H1 (cell line): ENCODE measurements around the gene ZNF681. TPM values are rescaled to one million over a fixed set of nuclear protein-coding genes. Genes with fewer than 3 reads are reported as not detected.

ENCODE experiments used
- ASH2L ChIP-seq: fragments of 200-600, 300-600 bp; sonication (generic); IDR thresholded peaks from one replicate; pipeline ENCODE4 v1.7.1; 2017; ENCODE audit warnings: low read length
- BACH1 ChIP-seq: IDR thresholded peaks from 2 replicates; pipeline ENCODE4 v1.6.1; 2012; ENCODE audit warnings: low read length, improper control_type of control experiment
- CHD2 ChIP-seq: IDR thresholded peaks from 2 replicates; pipeline ENCODE4 v1.6.1; 2012; ENCODE audit warnings: low read length, improper control_type of control experiment
- CREB1 ChIP-seq: IDR thresholded peaks from 2 replicates; pipeline ENCODE4 v1.6.1; 2012; ENCODE audit warnings: inconsistent platforms
- HDAC6 ChIP-seq: IDR thresholded peaks from one replicate; pipeline ENCODE4 v1.7.1; 2012; ENCODE audit warnings: low read depth, mild to moderate bottlenecking, inconsistent platforms, low read length, moderate library complexity
- KDM4A ChIP-seq: IDR thresholded peaks from one replicate; pipeline ENCODE4 v1.7.1; 2012; ENCODE audit warnings: low read depth, mild to moderate bottlenecking, moderate library complexity, low read length, inconsistent platforms; ENCODE audit not compliant: severe bottlenecking
- POLR2A ChIP-seq, 2 experiments: IDR thresholded peaks; 1 replicate in 1 of 2; 2 replicates in 1 of 2; pipeline ENCODE4 v1.6.1; 2011; ENCODE audit warnings: low read depth in 2 of 2, low read length in 2 of 2, mild to moderate bottlenecking in 2 of 2; ENCODE audit errors: control extremely low read depth in 1 of 2
- POLR2AphosphoS5 ChIP-seq: IDR thresholded peaks from 2 replicates; pipeline ENCODE4 v1.6.1; 2011; ENCODE audit warnings: low read depth, low read length
- RAD21 ChIP-seq, 2 experiments: IDR thresholded peaks in 1 of 2; conservative IDR thresholded peaks in 1 of 2; 2 replicates each; pipeline ENCODE4 v1.6.1; 2011; ENCODE audit warnings: low read depth in 2 of 2, low read length in 2 of 2, improper control_type of control experiment in 1 of 2, inconsistent platforms in 1 of 2, mild to moderate bottlenecking in 1 of 2, moderate library complexity in 1 of 2
- SIN3A ChIP-seq, 2 experiments: IDR thresholded peaks in 1 of 2; conservative IDR thresholded peaks in 1 of 2; 2 replicates each; pipeline ENCODE4 v1.6.1; 2011 to 2012; ENCODE audit warnings: low read length in 2 of 2, improper control_type of control experiment in 1 of 2, low read depth in 1 of 2, mild to moderate bottlenecking in 1 of 2
- TAF1 ChIP-seq: IDR thresholded peaks from 2 replicates; pipeline ENCODE4 v1.6.1; 2011; ENCODE audit warnings: mild to moderate bottlenecking, low read depth, low read length
- TAF7 ChIP-seq: optimal IDR thresholded peaks from 2 replicates; pipeline ENCODE3; 2011; ENCODE audit warnings: low read depth, mild to moderate bottlenecking, inconsistent platforms, low read length, moderate library complexity, borderline replicate concordance
- TEAD4 ChIP-seq: IDR thresholded peaks from 2 replicates; pipeline ENCODE4 v1.6.1; 2012; ENCODE audit warnings: low read depth, low read length, inconsistent platforms, mixed read lengths
- YY1 ChIP-seq: IDR thresholded peaks from 2 replicates; pipeline ENCODE4 v1.6.1; 2011; ENCODE audit warnings: low read depth, mild to moderate bottlenecking, low read length
- polyA plus RNA-seq, 7 experiments: library from polyadenylated mRNA; depleted of rRNA in 3 of 7; stranded (reverse) in 5 of 7; unstranded in 2 of 7; fragments of >200 nt in 5 of 7; fragments of 200-250 nt in 2 of 7; gene quantifications; 1 replicate in 5 of 7; 2 replicates in 1 of 7; 4 replicates in 1 of 7; pipeline versions ENCODE4 v1.2.1 to v1.2.3, GENCODE V29; 2011 to 2013; ENCODE audit warnings: missing spikeins in 2 of 7, mixed read lengths in 2 of 7
- total RNA-seq: library from RNA; stranded (reverse); fragmentation: NEBNext Ultra II Directional; extraction: Animal tissue kit (Norgen Biotek cat#: 25700); gene quantifications from 2 replicates; pipeline ENCODE4 v1.2.1, GENCODE V29; 2021
- TF ChIP-seq, protein P1 (sequence below), 3 experiments: IDR thresholded peaks; 1 replicate in 2 of 3; 2 replicates in 1 of 3; pipeline versions ENCODE4 v1.5.1 to v1.6.1; 2011; ENCODE audit warnings: low read length in 3 of 3, mild to moderate bottlenecking in 3 of 3, inconsistent platforms in 2 of 3, low read depth in 1 of 3, moderate library complexity in 1 of 3; ENCODE audit not compliant: insufficient read depth in 1 of 3; ENCODE audit errors: control extremely low read depth in 1 of 3

ZNF681 gene
- total and polyA plus RNA-seq, 2 of the 8 experiments (the other 6 are each of a cell fraction or from before 2014, with no cell fraction given) = 1.1 to 6.8 TPM

DNA sequence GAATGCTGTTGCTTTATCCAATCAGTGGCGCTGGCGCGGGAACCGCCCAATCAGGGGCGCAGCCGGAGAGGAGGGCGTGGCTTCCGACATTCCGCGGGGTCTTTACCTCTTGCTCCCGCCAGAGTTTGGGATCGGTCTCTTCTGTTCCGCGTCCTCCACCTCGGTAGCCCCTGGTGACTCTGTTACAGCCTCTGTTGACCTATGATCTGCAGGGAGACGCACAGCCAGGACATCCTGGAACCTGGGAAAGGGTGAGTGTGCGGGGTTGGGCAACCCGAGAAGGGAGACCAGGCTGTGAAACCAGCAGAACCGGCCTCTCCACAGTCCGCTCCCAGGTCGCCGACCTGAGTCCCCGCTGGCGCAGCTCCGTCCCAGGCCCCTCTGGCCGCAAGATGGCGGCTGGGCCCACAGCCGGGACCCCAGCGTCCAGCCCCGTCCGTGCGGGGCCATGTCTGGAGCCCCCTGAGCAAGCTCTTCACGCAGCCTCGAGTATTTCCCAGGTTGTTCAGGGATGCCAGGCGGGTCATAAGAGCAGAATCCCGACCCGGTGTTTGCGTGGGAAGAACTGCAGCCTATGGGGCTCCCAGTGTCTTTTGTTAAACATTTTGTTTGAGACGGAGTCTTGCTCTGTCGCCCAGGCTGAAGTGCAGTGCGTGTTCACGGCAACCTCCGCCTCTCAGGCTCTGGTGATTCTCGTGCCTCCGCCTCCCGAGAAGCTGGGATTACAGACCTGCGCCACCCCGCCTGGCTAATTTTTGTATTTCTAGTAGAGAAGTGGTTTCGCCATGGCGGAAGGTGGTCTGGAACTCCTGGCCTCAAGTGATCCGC is 4.4 kb upstream of the ZNF681 start (continued):
- TF ChIP-seq, protein P1, sequence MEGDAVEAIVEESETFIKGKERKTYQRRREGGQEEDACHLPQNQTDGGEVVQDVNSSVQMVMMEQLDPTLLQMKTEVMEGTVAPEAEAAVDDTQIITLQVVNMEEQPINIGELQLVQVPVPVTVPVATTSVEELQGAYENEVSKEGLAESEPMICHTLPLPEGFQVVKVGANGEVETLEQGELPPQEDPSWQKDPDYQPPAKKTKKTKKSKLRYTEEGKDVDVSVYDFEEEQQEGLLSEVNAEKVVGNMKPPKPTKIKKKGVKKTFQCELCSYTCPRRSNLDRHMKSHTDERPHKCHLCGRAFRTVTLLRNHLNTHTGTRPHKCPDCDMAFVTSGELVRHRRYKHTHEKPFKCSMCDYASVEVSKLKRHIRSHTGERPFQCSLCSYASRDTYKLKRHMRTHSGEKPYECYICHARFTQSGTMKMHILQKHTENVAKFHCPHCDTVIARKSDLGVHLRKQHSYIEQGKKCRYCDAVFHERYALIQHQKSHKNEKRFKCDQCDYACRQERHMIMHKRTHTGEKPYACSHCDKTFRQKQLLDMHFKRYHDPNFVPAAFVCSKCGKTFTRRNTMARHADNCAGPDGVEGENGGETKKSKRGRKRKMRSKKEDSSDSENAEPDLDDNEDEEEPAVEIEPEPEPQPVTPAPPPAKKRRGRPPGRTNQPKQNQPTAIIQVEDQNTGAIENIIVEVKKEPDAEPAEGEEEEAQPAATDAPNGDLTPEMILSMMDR (IDR thresholded peaks at IDR 0.05; ENCODE audit: control extremely low read depth in 1 of 3, insufficient read depth in 1 of 3, low read depth in 1 of 3, low read length in 3 of 3) = no peak
- TF ChIP-seq HDAC6 = no peak
- peak; percentile 91 for TF ChIP-seq YY1
- TF ChIP-seq TAF7 = peak; percentile 28
- 0 out of 2 replicates have a peak, but pooled peaks have one; percentile 31 for TF ChIP-seq CHD2
- TF ChIP-seq SIN3A (conservative IDR thresholded peaks at IDR 0.05 in 1 of 2, IDR thresholded peaks at IDR 0.05 in 1 of 2; ENCODE audit: low read depth in 1 of 2, low read length in 2 of 2) = peak in 1 of 2 experiments; percentile 48; a peak in 1 of 4 replicates
- no peak for TF ChIP-seq CREB1
- TF ChIP-seq KDM4A = peak; percentile 77
- TF ChIP-seq POLR2A (IDR thresholded peaks at IDR 0.05; ENCODE audit: control extremely low read depth in 1 of 2, low read depth in 2 of 2, low read length in 2 of 2) = peak; percentile 67 to 86
- TF ChIP-seq TAF1 = peak; percentile 78
- peak; percentile 74 for TF ChIP-seq POLR2AphosphoS5
- no peak for TF ChIP-seq BACH1
- peak; percentile 57; the same call in 1 of the 2 replicates for TF ChIP-seq TEAD4
- peak; percentile 60 for TF ChIP-seq ASH2L
- 0 out of 4 replicates have a peak, but pooled peaks of 1 of the 2 experiments have one; percentile 3 for TF ChIP-seq RAD21 (IDR thresholded peaks at IDR 0.05 in 1 of 2, conservative IDR thresholded peaks at IDR 0.05 in 1 of 2; ENCODE audit: low read depth in 2 of 2, low read length in 2 of 2)
